Tibial artery (tissue), 4 donors: ENCODE measurements around the gene TNFAIP8L2.
A peak's percentile ranks its signal among the peaks of the same experiment; 100 is the strongest.
"Not testable (repeated sequence)": the region's sequence is repeated elsewhere in the genome, so short reads cannot be mapped to it uniquely, and the experiment has no call there.

Experiments used
- DNase-seq, 2 donors: peaks; one replicate each; pipeline ENCODE4 v3.0.0-alpha.2; 2019
- H3K27ac ChIP-seq, 2 donors: fragments of 200-600 bp; sonication (generic) in 1 of 2; 1 replicate in 1 of 2; 2 replicates in 1 of 2; pipeline ENCODE4 v1.5.1; 2018 to 2019; ENCODE audit warnings: mild to moderate bottlenecking in 1 of 2
- H3K27me3 ChIP-seq, 2 donors: fragments of 200-600 bp; sonication (generic) in 1 of 2; one replicate each; pipeline versions ENCODE4 v1.5.1 to v1.6.0; 2016 to 2019
- H3K36me3 ChIP-seq, 3 donors: fragments of 200-600 bp; sonication (generic) in 2 of 3; one replicate each; pipeline ENCODE4 v1.5.1; 2016 to 2019; ENCODE audit warnings: mild to moderate bottlenecking in 2 of 3
- H3K4me1 ChIP-seq, 4 donors: fragments of 200-600 bp; sonication (generic) in 2 of 4; 1 replicate in 3 of 4; 2 replicates in 1 of 4; pipeline ENCODE4 v1.5.1; 2016 to 2019
- H3K4me3 ChIP-seq, 2 donors: fragments of 200-600 bp; sonication (generic) in 1 of 2; 1 replicate in 1 of 2; 2 replicates in 1 of 2; pipeline ENCODE4 v1.5.1; 2018 to 2019; ENCODE audit warnings: mild to moderate bottlenecking in 2 of 2
- H3K9me3 ChIP-seq, 3 donors: fragments of 200-600 bp; sonication (generic) in 1 of 3; one replicate each; pipeline ENCODE4 v1.5.1; 2016 to 2019
- intact Hi-C: fragments of 100-400 bp; cut with DNase I; formaldehyde crosslinking; loops from one replicate; pipeline ENCODE4 v1.15.0; 2023; ENCODE audit warnings: low total_unique reads
- TF ChIP-seq, protein P1 (sequence below), 2 experiments: fragments of 200-600 bp in 1 of 2; fragments of 450-650 bp in 1 of 2; IDR thresholded peaks; one replicate each; pipeline ENCODE4 v1.5.1; 2017 to 2019; ENCODE audit warnings: antibody characterized with exemption in 2 of 2, mild to moderate bottlenecking in 1 of 2, moderate library complexity in 1 of 2

TNFAIP8L2 gene

DNA sequence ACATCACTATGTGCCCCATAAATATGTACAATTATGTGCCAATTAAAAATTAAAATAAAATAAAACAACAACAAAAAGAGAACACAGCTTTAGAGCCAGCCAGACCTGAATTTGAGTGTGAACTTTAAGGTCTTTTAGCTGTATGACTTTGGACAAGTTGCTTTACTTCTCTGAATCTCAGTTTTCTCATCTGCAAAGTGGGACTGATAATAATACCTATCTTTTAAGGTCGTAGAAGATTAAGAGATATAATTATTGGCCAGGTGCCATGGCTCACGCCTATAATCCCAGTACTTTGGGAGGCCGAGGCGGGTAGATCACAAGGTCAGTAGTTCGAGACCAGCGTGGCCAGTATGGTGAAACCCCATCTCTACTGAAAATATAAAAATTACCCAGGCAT, 36.9 kb downstream of the TNFAIP8L2 start:
- H3K4me1 ChIP-seq = peaks cover 0 to 33% (median 22%) of the 10 kb centered on the region in 4 donors
- H3K4me3 ChIP-seq = no peak overlapping the region
- no peak overlapping the region for H3K27ac ChIP-seq
- no peaks in the 10 kb centered on the region for H3K36me3 ChIP-seq
- H3K27me3 ChIP-seq = no peaks in the 10 kb centered on the region
- intact Hi-C loops = loop anchor here (5.0 to 10.0 kb wide), 2 partner anchors 59 to 151 kb away; partner anchors contain the start of genes PSMD4 and RFX5
- TF ChIP-seq, protein P1, sequence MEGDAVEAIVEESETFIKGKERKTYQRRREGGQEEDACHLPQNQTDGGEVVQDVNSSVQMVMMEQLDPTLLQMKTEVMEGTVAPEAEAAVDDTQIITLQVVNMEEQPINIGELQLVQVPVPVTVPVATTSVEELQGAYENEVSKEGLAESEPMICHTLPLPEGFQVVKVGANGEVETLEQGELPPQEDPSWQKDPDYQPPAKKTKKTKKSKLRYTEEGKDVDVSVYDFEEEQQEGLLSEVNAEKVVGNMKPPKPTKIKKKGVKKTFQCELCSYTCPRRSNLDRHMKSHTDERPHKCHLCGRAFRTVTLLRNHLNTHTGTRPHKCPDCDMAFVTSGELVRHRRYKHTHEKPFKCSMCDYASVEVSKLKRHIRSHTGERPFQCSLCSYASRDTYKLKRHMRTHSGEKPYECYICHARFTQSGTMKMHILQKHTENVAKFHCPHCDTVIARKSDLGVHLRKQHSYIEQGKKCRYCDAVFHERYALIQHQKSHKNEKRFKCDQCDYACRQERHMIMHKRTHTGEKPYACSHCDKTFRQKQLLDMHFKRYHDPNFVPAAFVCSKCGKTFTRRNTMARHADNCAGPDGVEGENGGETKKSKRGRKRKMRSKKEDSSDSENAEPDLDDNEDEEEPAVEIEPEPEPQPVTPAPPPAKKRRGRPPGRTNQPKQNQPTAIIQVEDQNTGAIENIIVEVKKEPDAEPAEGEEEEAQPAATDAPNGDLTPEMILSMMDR (IDR thresholded peaks at IDR 0.05) = no peak
- H3K9me3 ChIP-seq = no peaks in the 10 kb centered on the region
- peak in 1 of 2 donors; percentile 24 for DNase-seq

DNA sequence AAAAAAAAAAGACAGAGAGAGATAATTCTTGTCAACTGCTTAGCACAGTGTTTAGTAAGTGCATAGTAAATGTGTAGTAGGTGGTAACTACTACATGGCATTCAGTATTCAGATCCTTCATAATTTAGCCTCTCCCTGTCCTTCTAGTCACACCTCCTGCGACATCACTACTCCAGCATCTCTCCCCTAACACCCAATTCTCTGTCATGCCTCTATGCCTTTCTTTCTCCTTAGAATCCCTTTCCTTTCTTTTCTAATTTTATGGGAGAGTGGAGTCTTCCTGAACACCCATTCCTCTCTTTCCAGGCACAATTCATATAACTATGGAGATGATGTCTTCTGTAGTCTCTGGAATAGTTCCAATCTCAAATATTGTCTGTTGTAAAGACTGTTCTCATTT, 37.4 kb downstream of the TNFAIP8L2 start:
- Histone ChIP-seq H3K27me3 (no peaks in the 10 kb centered on the region), H3K9me3 (no peaks in the 10 kb centered on the region), H3K36me3 (no peaks in the 10 kb centered on the region), H3K4me3 (no peak overlapping the region), H3K4me1 (peaks cover 0 to 28% (median 16%) of the 10 kb centered on the region in 4 donors), H3K27ac (no peak overlapping the region)
- no peak for DNase-seq
- intact Hi-C loops = loop anchor here (5.0 to 10.0 kb wide), 2 partner anchors 58 to 151 kb away; partner anchors contain the start of genes PSMD4 and RFX5
- TF ChIP-seq, protein P1 (IDR thresholded peaks at IDR 0.05) = no peak

DNA sequence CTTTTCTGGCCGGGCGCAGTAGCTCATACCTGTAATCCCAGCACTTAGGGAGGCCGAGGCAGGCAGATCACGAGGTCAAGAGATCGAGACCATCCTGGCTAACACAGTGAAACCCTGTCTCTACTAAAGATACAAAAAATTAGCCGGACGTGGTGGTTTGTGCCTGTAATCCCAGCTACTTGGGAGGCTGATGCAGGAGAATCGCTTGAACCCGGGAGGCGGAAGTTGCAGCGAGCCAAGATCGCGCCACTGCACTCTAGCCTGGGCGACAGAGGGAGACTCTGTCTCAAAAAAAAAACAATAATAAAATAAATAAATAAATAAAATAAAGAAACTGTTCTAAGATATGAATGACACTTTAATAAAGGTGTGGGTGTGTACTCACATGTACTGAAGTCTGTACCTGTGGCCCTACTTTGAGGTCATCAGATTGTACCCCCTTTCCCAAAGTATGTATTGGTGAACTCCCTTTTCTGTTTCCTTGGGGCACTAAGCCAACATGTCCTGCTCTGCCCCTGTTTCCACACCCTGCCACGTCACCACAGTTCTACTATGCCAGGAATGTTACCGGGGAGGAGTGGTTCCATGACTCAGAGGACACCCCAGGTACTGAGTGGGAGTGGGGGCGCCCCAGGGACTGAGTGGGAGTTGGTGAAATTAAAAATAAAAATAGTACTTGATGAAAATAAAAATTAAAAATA, 38.6 kb downstream of the TNFAIP8L2 start:
- peak; percentile 49 to 72 for DNase-seq
- H3K36me3 ChIP-seq, H3K27me3 ChIP-seq, H3K4me3 ChIP-seq, H3K9me3 ChIP-seq: not testable (repeated sequence)
- intact Hi-C loops = loop anchor here (5.0 to 10.0 kb wide), 2 partner anchors 57 to 150 kb away; partner anchors contain the start of genes PSMD4 and RFX5
- peaks cover 0 to 27% (median 17%) of the 10 kb centered on the region in 4 donors for H3K4me1 ChIP-seq
- peak overlapping the region in 1 of 2 donors; percentile 20 for H3K27ac ChIP-seq

DNA sequence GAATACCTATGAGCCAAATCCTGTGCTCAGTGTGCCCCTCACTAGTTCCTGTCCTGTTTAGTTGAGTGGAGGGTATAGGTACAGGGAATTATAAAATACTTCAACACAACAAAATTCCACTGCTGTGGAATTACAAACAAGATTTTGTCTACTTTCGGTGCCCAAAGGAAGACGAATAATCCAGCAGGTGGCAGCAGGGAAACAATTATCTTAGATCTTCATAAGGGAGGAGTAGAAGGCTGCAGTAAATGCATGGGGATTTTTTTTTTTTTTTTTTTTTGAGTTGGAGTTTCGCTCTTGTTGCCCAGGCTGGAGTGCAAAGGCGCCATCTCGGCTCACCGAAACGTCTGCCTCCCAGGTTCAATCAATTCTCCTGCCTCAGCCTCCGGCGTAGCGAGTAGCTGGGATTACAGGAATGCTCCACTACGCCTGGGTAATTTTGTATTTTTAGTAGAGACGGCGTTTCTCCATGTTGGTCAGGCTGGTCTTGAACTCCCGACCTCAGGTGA, 39.9 kb downstream of the TNFAIP8L2 start:
- Histone ChIP-seq H3K4me3 (no peak overlapping the region), H3K27ac (peak overlapping the region in 1 of 2 donors; percentile 20), H3K27me3 (no peaks in the 10 kb centered on the region), H3K9me3 (no peaks in the 10 kb centered on the region), H3K36me3 (no peaks in the 10 kb centered on the region), H3K4me1 (peaks cover 0 to 33% (median 24%) of the 10 kb centered on the region in 4 donors)
- intact Hi-C loops = loop anchor here (10.0 kb wide), 1 partner anchor 148 kb away; the partner anchor contains the start of gene RFX5
- TF ChIP-seq, protein P1 (IDR thresholded peaks at IDR 0.05) = peak; percentile 44 to 56
- DNase-seq = peak; percentile 72 to 76

DNA sequence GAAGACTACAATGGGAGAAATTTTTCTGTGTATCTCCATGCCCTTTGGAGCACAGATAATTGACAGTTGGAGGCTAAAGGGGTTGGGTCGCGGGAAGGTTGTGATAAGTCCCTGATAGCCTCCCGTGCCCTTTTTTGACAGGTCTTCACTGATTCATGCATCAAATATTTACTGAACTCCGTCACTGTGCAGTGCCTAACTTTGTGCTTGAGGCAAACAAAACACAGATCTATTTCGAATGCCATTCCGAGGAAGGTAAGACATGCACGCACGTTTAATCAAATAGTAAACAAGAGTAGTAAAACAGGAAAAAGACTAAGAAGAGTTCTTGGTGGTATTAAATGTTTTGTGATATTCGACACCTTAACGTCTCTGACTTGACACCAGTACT, 41.4 kb downstream of the TNFAIP8L2 start:
- peak in 1 of 2 donors; percentile 29 for DNase-seq
- Histone ChIP-seq H3K4me1 (peaks cover 0 to 48% (median 32%) of the 10 kb centered on the region in 4 donors), H3K4me3 (peak overlapping the region; percentile 82 to 85), H3K27ac (peak overlapping the region; percentile 89 to 91), H3K9me3 (no peaks in the 10 kb centered on the region), H3K27me3 (no peaks in the 10 kb centered on the region), H3K36me3 (peaks cover 0 to 7% (median 5%) of the 10 kb centered on the region in 3 donors)
- intact Hi-C loops = loop anchor here (10.0 kb wide), 1 partner anchor 147 kb away; the partner anchor contains the start of gene RFX5
- TF ChIP-seq, protein P1 (IDR thresholded peaks at IDR 0.05) = no peak
